Measurements from ENCODE around the gene PDE4B.

Gene PDE4B

DNA sequence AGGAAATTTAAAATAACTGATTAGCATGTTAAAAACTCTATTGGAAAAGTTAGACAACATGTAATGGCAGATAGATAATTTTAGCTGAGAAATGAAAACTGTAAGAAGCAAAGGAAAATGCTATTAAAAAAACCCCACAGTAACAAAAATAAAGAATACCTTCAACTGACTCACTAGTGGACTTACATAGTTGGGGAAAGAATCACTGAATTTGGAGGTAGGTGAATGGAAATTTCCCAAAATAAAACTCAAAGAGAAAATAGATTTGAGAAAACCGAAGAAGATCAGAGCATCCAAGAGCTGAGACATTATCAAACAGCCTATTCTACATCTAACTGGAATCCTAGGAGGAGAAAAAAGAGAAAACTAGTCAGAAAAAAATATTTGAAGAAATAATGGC, 34.7 kb downstream of the PDE4B start:
- H3K4me1 ChIP-seq, result no peaks in the 10 kb centered on the region
- H3K9ac ChIP-seq, result no peak overlapping the region
- no peak overlapping the region for H3K4me2 ChIP-seq (ENCODE audit: low read length)
- no peak overlapping the region for H3K27ac ChIP-seq
- TF ChIP-seq, protein P1, sequence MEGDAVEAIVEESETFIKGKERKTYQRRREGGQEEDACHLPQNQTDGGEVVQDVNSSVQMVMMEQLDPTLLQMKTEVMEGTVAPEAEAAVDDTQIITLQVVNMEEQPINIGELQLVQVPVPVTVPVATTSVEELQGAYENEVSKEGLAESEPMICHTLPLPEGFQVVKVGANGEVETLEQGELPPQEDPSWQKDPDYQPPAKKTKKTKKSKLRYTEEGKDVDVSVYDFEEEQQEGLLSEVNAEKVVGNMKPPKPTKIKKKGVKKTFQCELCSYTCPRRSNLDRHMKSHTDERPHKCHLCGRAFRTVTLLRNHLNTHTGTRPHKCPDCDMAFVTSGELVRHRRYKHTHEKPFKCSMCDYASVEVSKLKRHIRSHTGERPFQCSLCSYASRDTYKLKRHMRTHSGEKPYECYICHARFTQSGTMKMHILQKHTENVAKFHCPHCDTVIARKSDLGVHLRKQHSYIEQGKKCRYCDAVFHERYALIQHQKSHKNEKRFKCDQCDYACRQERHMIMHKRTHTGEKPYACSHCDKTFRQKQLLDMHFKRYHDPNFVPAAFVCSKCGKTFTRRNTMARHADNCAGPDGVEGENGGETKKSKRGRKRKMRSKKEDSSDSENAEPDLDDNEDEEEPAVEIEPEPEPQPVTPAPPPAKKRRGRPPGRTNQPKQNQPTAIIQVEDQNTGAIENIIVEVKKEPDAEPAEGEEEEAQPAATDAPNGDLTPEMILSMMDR (IDR thresholded peaks at IDR 0.05), result no peak
- H3K4me3 ChIP-seq (ENCODE audit: low read depth, low read length), result no peak overlapping the region
- H2AFZ ChIP-seq, result no peak overlapping the region
- H3K79me2 ChIP-seq, result no peaks in the 10 kb centered on the region
- H3K36me3 ChIP-seq (ENCODE audit: control insufficient read depth, insufficient read depth, low read length), result no peaks in the 10 kb centered on the region
- H3K9me3 ChIP-seq (ENCODE audit: control insufficient read depth, low read length), result no peaks in the 10 kb centered on the region
- H3K27me3 ChIP-seq (ENCODE audit: control insufficient read depth, insufficient read depth, low read length), result no peaks in the 10 kb centered on the region

DNA sequence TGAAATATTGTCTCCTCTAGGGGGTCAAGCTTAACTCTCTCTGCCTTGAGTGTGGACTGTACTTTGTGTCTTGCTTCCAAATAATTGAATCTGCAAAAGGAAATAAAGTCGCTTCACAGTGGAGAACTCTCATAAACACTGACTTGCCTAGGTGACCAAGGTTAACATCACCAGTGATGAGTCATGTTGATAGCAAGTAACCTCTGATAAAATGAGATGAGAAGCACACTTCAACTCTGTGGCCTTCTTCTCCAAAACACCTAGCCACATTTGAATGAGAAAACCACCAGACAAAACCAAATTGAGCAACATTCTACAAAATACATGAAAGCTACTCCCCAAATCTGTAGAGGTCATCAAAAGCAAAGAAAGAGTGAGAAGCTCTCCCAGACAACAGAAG, 37.6 kb downstream of the PDE4B start:
- no peak overlapping the region for H3K4me2 ChIP-seq (ENCODE audit: low read length)
- H3K36me3 ChIP-seq (ENCODE audit: control insufficient read depth, insufficient read depth, low read length), result no peaks in the 10 kb centered on the region
- no peaks in the 10 kb centered on the region for H3K4me1 ChIP-seq
- H3K9me3 ChIP-seq (ENCODE audit: control insufficient read depth, low read length), result no peaks in the 10 kb centered on the region
- no peaks in the 10 kb centered on the region for H3K27me3 ChIP-seq (ENCODE audit: control insufficient read depth, insufficient read depth, low read length)
- TF ChIP-seq, protein P1 (IDR thresholded peaks at IDR 0.05), result no peak
- H2AFZ ChIP-seq, result no peak overlapping the region
- H3K9ac ChIP-seq, result no peak overlapping the region
- H3K27ac ChIP-seq, result no peak overlapping the region
- H3K4me3 ChIP-seq (ENCODE audit: low read depth, low read length), result no peak overlapping the region
- H3K79me2 ChIP-seq, result no peaks in the 10 kb centered on the region

DNA sequence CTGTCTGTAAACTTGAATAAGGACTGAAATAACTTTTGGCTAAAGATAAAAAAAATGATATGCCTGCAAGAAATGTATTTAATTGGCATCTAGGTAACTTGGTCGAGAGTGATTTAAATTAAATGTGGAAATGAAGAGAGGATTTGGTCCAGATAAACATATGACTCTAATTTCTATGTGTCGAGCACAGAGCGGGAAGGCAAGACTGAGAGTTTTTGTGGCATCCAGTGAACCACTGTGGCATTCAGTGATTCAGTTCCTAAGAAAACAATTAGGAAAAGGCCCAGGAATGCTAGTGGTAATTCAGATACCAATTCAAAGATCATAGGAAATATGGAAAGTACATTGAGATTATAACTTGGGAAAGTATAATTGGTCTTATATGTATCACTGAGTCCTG, 39.6 kb downstream of the PDE4B start:
- Histone ChIP-seq H3K4me1 (no peaks in the 10 kb centered on the region), H3K4me3 (ENCODE audit: low read depth, low read length) (no peak overlapping the region), H3K36me3 (ENCODE audit: control insufficient read depth, insufficient read depth, low read length) (no peaks in the 10 kb centered on the region), H2AFZ (no peak overlapping the region), H3K79me2 (no peaks in the 10 kb centered on the region), H3K4me2 (ENCODE audit: low read length) (no peak overlapping the region), H3K9ac (no peak overlapping the region), H3K27me3 (ENCODE audit: control insufficient read depth, insufficient read depth, low read length) (no peaks in the 10 kb centered on the region), H3K9me3 (ENCODE audit: control insufficient read depth, low read length) (no peaks in the 10 kb centered on the region), H3K27ac (no peak overlapping the region)
- TF ChIP-seq, protein P1 (IDR thresholded peaks at IDR 0.05), result no peak

DNA sequence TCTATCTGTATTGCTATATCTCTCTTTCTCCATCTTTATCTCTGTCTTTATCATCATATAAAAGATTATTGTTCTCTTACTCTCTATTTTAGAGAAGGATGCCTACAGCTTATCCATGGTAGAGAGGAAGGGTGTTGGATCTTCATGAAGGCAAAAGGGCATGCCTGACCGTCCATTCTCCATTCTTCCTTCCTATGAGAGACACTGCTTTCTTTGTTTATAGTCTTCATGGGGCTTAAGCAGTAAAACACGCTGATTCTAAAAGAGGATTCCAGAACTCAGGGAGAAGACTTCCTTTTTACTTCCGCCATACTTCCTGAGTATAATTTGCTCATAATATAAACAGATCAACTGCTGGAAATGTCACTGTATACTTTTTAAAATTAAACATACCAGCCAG, 44.0 kb downstream of the PDE4B start:
- H3K27me3 ChIP-seq (ENCODE audit: control insufficient read depth, insufficient read depth, low read length), result no peaks in the 10 kb centered on the region

DNA sequence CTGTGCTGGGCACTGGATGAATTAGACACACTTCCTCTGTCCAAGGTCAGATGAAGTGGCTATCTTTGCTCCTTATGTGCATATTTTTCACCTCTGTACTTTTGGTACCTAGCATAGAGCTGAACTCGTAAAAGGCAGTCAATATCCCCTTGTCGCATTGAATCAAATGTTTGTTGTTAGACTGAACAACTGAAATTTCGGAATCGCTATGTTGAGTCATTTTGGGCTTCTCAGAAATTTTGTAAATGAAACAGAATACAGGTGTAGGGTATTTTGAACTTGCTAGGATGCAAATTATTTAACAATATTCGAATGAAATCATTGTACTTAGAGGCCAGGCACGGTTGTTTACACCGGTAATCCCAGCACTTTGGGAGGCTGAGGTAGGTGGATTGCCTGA, 48.0 kb downstream of the PDE4B start:
- Histone ChIP-seq H3K9me3 (ENCODE audit: control insufficient read depth, low read length) (no peaks in the 10 kb centered on the region), H3K79me2 (no peaks in the 10 kb centered on the region), H3K4me2 (ENCODE audit: low read length) (no peak overlapping the region), H3K27me3 (ENCODE audit: control insufficient read depth, insufficient read depth, low read length) (no peaks in the 10 kb centered on the region), H3K36me3 (ENCODE audit: control insufficient read depth, insufficient read depth, low read length) (no peaks in the 10 kb centered on the region), H2AFZ (no peak overlapping the region), H3K9ac (no peak overlapping the region), H3K27ac (no peak overlapping the region), H3K4me1 (no peaks in the 10 kb centered on the region), H3K4me3 (ENCODE audit: low read depth, low read length) (no peak overlapping the region)
- TF ChIP-seq, protein P1 (IDR thresholded peaks at IDR 0.05), result no peak

More for the DNA sequence above, 44.0 kb downstream of the PDE4B start:
- no peak overlapping the region for H3K4me2 ChIP-seq (ENCODE audit: low read length)
- H3K4me3 ChIP-seq (ENCODE audit: low read depth, low read length), result no peak overlapping the region
- no peaks in the 10 kb centered on the region for H3K36me3 ChIP-seq (ENCODE audit: control insufficient read depth, insufficient read depth, low read length)
- no peaks in the 10 kb centered on the region for H3K79me2 ChIP-seq
- H3K9ac ChIP-seq, result no peak overlapping the region
- H3K4me1 ChIP-seq, result no peaks in the 10 kb centered on the region
- no peak overlapping the region for H3K27ac ChIP-seq
- no peak overlapping the region for H2AFZ ChIP-seq
- H3K9me3 ChIP-seq (ENCODE audit: control insufficient read depth, low read length), result no peaks in the 10 kb centered on the region
- TF ChIP-seq, protein P1 (IDR thresholded peaks at IDR 0.05), result no peak

Data from parathyroid adenoma (tissue), 2 donors.